ENCODE measurements around the gene GPR137.

DNA sequence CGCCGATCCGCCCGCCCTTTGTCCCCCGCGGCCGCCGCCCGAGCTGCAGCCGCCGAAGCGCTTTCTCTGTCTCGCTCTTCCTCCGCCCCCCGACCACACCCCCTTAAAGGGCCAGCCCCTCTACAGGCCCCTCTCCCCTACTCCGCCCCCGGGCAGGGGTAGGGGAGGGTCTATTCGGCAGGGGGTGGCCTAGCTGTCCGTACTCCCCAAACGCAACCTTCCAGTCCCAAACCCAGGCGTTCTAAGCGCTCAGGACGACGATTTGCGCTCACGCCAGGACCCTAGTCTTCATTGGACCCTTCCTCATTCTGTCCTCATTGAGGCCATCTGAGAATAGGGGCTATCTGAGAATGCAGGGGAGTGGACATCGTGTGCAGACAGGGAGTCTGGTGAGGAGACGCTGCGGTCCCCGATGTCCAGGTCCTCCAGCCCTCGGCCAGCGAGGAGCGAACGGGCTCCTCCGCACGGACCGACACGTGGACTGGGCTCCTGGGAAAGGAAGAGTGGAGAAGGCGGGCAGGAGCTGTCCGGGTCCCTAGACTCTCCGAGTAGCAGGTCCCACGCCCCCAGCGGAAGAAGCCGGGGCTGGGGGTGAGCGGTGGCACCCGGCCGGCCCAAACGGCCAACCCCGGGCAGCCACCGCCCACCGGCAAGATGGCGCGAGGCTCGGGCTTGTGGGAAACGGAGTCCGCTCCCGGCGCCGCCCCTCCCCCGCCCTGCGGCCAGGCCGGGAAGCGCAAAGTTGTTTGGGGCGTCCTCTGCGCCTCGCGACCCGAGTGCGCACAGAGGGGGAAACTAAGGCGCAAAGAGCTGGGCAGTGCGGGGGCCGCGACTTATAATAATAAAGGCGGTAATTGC is 38.5 kb upstream of the GPR137 start, which contains the start of gene PPP1R14B:
- TF ChIP-seq POLR2AphosphoS5 (IDR thresholded peaks at IDR 0.05) (no peak), EP300 (IDR thresholded peaks at IDR 0.05) (no peak)
- TF ChIP-seq, protein P1, sequence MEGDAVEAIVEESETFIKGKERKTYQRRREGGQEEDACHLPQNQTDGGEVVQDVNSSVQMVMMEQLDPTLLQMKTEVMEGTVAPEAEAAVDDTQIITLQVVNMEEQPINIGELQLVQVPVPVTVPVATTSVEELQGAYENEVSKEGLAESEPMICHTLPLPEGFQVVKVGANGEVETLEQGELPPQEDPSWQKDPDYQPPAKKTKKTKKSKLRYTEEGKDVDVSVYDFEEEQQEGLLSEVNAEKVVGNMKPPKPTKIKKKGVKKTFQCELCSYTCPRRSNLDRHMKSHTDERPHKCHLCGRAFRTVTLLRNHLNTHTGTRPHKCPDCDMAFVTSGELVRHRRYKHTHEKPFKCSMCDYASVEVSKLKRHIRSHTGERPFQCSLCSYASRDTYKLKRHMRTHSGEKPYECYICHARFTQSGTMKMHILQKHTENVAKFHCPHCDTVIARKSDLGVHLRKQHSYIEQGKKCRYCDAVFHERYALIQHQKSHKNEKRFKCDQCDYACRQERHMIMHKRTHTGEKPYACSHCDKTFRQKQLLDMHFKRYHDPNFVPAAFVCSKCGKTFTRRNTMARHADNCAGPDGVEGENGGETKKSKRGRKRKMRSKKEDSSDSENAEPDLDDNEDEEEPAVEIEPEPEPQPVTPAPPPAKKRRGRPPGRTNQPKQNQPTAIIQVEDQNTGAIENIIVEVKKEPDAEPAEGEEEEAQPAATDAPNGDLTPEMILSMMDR (IDR thresholded peaks at IDR 0.05) = no peak

Data from suprapubic skin (tissue), 4 donors.